HepG2 (cell line): Measurements from ENCODE around the gene MCM8. TPM values are rescaled to one million over a fixed set of nuclear protein-coding genes. Genes with fewer than 3 reads are reported as not detected.
A peak's percentile ranks its signal among the peaks of the same experiment; 100 is the strongest.

Source experiments
- BCL6 ChIP-seq: IDR thresholded peaks from 2 replicates; pipeline ENCODE4 v1.6.1; 2016; ENCODE audit warnings: missing genetic modification reagents, missing compliant biosample characterization
- CEBPB ChIP-seq: IDR thresholded peaks from 2 replicates; pipeline ENCODE4 v1.6.1; 2011; ENCODE audit warnings: low read depth, low read length, improper control_type of control experiment, borderline replicate concordance
- DMAP1 ChIP-seq: IDR thresholded peaks from 2 replicates; pipeline ENCODE4 v1.6.1; 2016
- MTF2 ChIP-seq: sonication (generic); formaldehyde crosslinking; IDR thresholded peaks from 2 replicates; pipeline ENCODE4 v1.5.0; 2020; ENCODE audit warnings: missing genetic modification reagents, borderline replicate concordance
- NR2F1 ChIP-seq, 2 experiments: fragments of 450-650 bp in 1 of 2; formaldehyde crosslinking in 1 of 2; IDR thresholded peaks; 2 replicates each; pipeline versions ENCODE4 v1.5.0 to v1.6.1; 2016 to 2020; ENCODE audit warnings: mild to moderate bottlenecking in 1 of 2, missing compliant biosample characterization in 1 of 2, missing genetic modification reagents in 1 of 2, moderate library complexity in 1 of 2
- YEATS4 ChIP-seq: sonication (generic); formaldehyde crosslinking; IDR thresholded peaks from 2 replicates; pipeline ENCODE4 v1.4.0; 2020; ENCODE audit warnings: missing genetic modification reagents, borderline replicate concordance
- ZBTB39 ChIP-seq: sonication (generic); formaldehyde crosslinking; IDR thresholded peaks from 2 replicates; pipeline ENCODE4 v1.5.0; 2020; ENCODE audit warnings: missing genetic modification reagents
- ZKSCAN5 ChIP-seq: sonication (generic); formaldehyde crosslinking; IDR thresholded peaks from 2 replicates; pipeline ENCODE4 v1.5.1; 2020; ENCODE audit warnings: mild to moderate bottlenecking, missing genetic modification reagents
- ZNF12 ChIP-seq: sonication (generic); formaldehyde crosslinking; IDR thresholded peaks from 2 replicates; pipeline ENCODE4 v1.5.0; 2020; ENCODE audit warnings: missing genetic modification reagents
- ZNF282 ChIP-seq: fragments of 450-650 bp; IDR thresholded peaks from 2 replicates; pipeline ENCODE4 v1.6.1; 2018; ENCODE audit not compliant: partially characterized antibody
- ZNF333 ChIP-seq: sonication (generic); formaldehyde crosslinking; IDR thresholded peaks from 2 replicates; pipeline ENCODE4 v1.4.0; 2020; ENCODE audit warnings: mild to moderate bottlenecking, missing genetic modification reagents, borderline replicate concordance
- ZNF513 ChIP-seq: sonication (generic); formaldehyde crosslinking; conservative IDR thresholded peaks from 2 replicates; pipeline ENCODE4 v1.5.0; 2020; ENCODE audit warnings: missing genetic modification reagents
- ZNF615 ChIP-seq: sonication (generic); formaldehyde crosslinking; IDR thresholded peaks from 2 replicates; pipeline ENCODE4 v1.5.0; 2020; ENCODE audit warnings: mild to moderate bottlenecking, missing genetic modification reagents, borderline replicate concordance
- ZNF660 ChIP-seq: sonication (generic); formaldehyde crosslinking; IDR thresholded peaks from 2 replicates; pipeline ENCODE4 v1.5.1; 2020; ENCODE audit warnings: mild to moderate bottlenecking, low read depth, missing genetic modification reagents, borderline replicate concordance
- polyA plus RNA-seq, 8 experiments: library from polyadenylated mRNA; depleted of rRNA in 3 of 8; stranded (reverse) in 7 of 8; unstranded in 1 of 8; fragments of >200 nt; fragmentation: Illumina TruSeq in 4 of 8; extraction: Trizol in 4 of 8; gene quantifications; 2 replicates each; pipeline versions ENCODE4 v1.2.1 to v1.2.3, GENCODE V29; 2011 to 2016; ENCODE audit warnings: low read depth in 4 of 8, missing spikeins in 1 of 8, mixed read lengths in 1 of 8; ENCODE audit not compliant: insufficient read depth in 1 of 8
- total RNA-seq, 5 experiments: library from RNA; depleted of rRNA; stranded (reverse); fragments of >200 nt; fragmentation: Illumina TruSeq; extraction: Trizol; gene quantifications; 2 replicates each; pipeline ENCODE4 v1.2.3, GENCODE V29; 2016; ENCODE audit warnings: low read depth in 1 of 5
- TF ChIP-seq, protein P1 (sequence below): sonication (generic); formaldehyde crosslinking; IDR thresholded peaks from 2 replicates; pipeline ENCODE4 v1.5.0; 2020; ENCODE audit warnings: mild to moderate bottlenecking, missing genetic modification reagents, borderline replicate concordance
- TF ChIP-seq, protein P2 (sequence below): IDR thresholded peaks from 2 replicates; pipeline ENCODE4 v1.6.1; 2016; ENCODE audit warnings: missing compliant biosample characterization, missing genetic modification reagents, borderline replicate concordance
- TF ChIP-seq, protein P3 (sequence below): sonication (generic); formaldehyde crosslinking; IDR thresholded peaks from 2 replicates; pipeline ENCODE4 v1.4.0; 2020; ENCODE audit warnings: low read depth, mild to moderate bottlenecking, missing genetic modification reagents

MCM8 gene
- total and polyA plus RNA-seq, 2 of the 13 experiments (the other 11 are each of a cell fraction or from before 2014, with no cell fraction given) = 11.5 to 59.3 TPM

- no peak for TF ChIP-seq ZNF615 (CRISPR knock-in tag)
- TF ChIP-seq, protein P1, sequence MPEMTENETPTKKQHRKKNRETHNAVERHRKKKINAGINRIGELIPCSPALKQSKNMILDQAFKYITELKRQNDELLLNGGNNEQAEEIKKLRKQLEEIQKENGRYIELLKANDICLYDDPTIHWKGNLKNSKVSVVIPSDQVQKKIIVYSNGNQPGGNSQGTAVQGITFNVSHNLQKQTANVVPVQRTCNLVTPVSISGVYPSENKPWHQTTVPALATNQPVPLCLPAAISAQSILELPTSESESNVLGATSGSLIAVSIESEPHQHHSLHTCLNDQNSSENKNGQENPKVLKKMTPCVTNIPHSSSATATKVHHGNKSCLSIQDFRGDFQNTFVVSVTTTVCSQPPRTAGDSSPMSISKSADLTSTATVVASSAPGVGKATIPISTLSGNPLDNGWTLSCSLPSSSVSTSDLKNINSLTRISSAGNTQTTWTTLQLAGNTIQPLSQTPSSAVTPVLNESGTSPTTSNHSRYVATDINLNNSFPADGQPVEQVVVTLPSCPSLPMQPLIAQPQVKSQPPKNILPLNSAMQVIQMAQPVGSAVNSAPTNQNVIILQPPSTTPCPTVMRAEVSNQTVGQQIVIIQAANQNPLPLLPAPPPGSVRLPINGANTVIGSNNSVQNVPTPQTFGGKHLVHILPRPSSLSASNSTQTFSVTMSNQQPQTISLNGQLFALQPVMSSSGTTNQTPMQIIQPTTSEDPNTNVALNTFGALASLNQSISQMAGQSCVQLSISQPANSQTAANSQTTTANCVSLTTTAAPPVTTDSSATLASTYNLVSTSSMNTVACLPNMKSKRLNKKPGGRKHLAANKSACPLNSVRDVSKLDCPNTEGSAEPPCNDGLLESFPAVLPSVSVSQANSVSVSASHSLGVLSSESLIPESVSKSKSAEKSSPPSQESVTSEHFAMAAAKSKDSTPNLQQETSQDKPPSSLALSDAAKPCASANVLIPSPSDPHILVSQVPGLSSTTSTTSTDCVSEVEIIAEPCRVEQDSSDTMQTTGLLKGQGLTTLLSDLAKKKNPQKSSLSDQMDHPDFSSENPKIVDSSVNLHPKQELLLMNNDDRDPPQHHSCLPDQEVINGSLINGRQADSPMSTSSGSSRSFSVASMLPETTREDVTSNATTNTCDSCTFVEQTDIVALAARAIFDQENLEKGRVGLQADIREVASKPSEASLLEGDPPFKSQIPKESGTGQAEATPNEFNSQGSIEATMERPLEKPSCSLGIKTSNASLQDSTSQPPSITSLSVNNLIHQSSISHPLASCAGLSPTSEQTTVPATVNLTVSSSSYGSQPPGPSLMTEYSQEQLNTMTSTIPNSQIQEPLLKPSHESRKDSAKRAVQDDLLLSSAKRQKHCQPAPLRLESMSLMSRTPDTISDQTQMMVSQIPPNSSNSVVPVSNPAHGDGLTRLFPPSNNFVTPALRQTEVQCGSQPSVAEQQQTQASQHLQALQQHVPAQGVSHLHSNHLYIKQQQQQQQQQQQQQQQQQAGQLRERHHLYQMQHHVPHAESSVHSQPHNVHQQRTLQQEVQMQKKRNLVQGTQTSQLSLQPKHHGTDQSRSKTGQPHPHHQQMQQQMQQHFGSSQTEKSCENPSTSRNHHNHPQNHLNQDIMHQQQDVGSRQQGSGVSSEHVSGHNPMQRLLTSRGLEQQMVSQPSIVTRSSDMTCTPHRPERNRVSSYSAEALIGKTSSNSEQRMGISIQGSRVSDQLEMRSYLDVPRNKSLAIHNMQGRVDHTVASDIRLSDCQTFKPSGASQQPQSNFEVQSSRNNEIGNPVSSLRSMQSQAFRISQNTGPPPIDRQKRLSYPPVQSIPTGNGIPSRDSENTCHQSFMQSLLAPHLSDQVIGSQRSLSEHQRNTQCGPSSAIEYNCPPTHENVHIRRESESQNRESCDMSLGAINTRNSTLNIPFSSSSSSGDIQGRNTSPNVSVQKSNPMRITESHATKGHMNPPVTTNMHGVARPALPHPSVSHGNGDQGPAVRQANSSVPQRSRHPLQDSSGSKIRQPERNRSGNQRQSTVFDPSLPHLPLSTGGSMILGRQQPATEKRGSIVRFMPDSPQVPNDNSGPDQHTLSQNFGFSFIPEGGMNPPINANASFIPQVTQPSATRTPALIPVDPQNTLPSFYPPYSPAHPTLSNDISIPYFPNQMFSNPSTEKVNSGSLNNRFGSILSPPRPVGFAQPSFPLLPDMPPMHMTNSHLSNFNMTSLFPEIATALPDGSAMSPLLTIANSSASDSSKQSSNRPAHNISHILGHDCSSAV = no peak
- no peak for TF ChIP-seq NR2F1 (CRISPR knock-in tag; IDR thresholded peaks at IDR 0.05)
- no peak for TF ChIP-seq DMAP1 (CRISPR knock-in tag)
- TF ChIP-seq MTF2 = no peak
- TF ChIP-seq ZKSCAN5 (CRISPR knock-in tag) = no peak
- TF ChIP-seq, protein P2, sequence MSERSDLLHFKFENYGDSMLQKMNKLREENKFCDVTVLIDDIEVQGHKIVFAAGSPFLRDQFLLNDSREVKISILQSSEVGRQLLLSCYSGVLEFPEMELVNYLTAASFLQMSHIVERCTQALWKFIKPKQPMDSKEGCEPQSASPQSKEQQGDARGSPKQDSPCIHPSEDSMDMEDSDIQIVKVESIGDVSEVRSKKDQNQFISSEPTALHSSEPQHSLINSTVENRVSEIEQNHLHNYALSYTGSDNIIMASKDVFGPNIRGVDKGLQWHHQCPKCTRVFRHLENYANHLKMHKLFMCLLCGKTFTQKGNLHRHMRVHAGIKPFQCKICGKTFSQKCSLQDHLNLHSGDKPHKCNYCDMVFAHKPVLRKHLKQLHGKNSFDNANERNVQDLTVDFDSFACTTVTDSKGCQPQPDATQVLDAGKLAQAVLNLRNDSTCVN (CRISPR knock-in tag) = no peak
- peak; percentile 85 for TF ChIP-seq CEBPB
- TF ChIP-seq ZNF282 = no peak
- TF ChIP-seq ZBTB39 (CRISPR knock-in tag) = no peak
- TF ChIP-seq BCL6 (CRISPR knock-in tag) = peak; percentile 96
- TF ChIP-seq ZNF333 (CRISPR knock-in tag) = no peak
- no peak for TF ChIP-seq YEATS4 (CRISPR knock-in tag)
- TF ChIP-seq, protein P3, sequence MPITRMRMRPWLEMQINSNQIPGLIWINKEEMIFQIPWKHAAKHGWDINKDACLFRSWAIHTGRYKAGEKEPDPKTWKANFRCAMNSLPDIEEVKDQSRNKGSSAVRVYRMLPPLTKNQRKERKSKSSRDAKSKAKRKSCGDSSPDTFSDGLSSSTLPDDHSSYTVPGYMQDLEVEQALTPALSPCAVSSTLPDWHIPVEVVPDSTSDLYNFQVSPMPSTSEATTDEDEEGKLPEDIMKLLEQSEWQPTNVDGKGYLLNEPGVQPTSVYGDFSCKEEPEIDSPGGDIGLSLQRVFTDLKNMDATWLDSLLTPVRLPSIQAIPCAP = no peak
- no peak for TF ChIP-seq ZNF513 (CRISPR knock-in tag)
- no peak for TF ChIP-seq ZNF660 (CRISPR knock-in tag)
- no peak for TF ChIP-seq ZNF12 (CRISPR knock-in tag)
These were observed 57.8 kb downstream of the MCM8 start (continued) for GRCh38 chr20:6008254-6008653.
